NCI-H128 (cell line): ENCODE results near the gene BHMT.
"Not testable (repeated sequence)": the region's sequence is repeated elsewhere in the genome, so short reads cannot be mapped to it uniquely, and the experiment has no call there.

ENCODE experiments used
- DNase-seq: peaks from one replicate; lab custom pipeline; 2025; ENCODE audit not compliant: unreplicated experiment; lab: John Stamatoyannopoulos, UW

BHMT gene

DNA sequence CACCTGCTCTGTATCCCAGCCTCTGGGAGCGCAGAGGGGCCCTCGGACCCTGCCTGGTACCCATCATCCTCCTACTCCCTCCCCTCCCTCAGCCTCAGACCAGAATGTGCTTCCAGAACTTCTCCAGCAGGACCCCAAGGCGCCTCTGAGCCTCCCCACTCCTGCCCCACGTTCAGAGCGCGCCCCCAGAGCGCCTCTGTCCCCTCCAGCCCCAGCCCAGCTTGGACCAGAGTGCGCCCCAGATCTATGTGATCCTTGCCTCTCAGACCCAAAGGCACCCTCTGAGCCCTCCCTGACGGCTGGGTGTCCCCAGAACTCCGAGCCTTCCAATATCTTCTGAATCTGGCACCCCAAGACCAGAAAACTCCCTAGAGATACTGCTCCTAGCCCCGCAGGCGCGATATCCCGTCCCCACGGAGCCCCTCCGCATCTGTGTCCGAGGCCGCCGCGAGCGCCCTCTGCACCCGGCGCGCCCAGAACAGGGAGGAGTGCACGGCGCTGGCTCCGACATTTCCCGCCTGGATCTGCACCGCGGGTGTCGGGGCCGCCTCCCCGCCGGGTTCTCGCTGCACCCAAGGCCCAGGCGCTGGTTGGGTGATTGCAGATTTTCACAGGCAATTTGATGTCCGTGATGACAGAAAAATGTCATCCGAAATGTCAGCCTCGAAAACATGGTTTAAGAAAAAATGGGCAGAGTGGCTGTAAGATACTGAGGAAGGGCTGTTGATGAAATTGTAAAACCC lies 522 bp downstream of the BHMT start:
- DNase-seq: no peak

DNA sequence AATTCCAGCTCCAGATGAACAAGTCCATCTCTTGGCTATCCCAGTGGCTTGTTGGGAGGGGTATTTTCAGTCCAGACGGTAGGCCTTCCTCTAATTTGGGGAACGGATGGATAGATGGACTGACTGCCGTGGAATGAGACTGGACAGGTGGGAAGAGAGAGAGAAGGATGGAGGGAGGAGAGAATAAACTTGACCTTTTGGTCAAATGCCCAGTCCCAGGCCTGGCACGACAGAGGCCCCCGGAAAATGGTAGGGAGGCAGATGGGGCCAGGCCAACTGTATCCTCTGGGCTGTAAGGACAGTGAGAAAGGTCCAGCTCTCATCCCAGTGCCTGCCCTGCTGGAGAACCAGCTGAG lies 1.1 kb downstream of the BHMT start:
- no peak for DNase-seq

- DNase-seq: no peak
Observed at GRCh38 chr5:79119486-79119885, 7.9 kb downstream of the BHMT start.

DNA sequence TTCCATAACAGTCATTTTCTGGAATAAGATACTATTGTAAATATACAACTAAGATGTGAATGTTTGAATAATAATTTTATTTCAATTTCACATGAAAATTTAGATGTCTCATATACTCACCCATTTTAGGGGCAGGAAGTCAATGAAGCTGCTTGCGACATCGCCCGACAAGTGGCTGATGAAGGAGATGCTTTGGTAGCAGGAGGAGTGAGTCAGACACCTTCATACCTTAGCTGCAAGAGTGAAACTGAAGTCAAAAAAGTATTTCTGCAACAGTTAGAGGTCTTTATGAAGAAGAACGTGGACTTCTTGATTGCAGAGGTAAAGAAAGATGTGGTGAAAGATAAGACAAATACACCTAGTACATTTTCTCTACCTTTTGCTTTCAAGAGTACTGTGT lies 8.6 kb downstream of the BHMT start:
- no peak for DNase-seq

- DNase-seq: no peak
Observed at GRCh38 chr5:79122973-79123372, 11.4 kb downstream of the BHMT start.

DNA sequence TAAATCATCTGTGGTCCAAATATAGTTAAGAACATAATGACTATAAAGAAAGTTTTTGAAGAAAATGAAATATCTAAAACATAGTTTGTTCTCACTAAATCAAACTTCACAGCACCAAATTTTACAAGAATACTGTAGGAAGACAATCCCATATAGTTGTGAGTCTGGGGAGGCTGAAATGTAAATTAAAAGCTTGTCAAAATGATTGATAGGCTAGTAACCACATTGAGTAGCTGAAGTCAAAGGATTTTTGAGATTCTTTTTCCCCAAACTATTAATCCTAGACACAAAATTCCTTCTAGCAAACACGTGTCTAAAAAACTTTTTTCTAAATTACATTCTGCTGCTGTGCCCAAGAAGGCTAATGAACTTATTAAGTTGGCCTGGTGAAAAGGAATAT lies 13.0 kb downstream of the BHMT start:
- DNase-seq: no peak

DNA sequence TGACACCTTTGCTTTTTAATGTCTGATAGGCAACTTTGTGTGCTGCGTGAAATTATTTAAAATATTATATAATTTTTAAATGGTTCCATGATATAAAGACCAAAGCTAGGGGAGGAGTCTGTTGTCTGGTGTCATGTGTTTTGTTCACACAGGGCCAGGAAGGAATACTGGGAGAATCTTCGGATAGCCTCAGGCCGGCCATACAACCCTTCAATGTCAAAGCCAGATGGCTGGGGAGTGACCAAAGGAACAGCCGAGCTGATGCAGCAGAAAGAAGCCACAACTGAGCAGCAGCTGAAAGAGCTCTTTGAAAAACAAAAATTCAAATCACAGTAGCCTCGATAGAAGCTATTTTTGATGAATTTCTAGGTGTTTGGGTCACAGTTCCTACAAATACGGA lies 19.2 kb downstream of the BHMT start:
- no peak for DNase-seq

DNA sequence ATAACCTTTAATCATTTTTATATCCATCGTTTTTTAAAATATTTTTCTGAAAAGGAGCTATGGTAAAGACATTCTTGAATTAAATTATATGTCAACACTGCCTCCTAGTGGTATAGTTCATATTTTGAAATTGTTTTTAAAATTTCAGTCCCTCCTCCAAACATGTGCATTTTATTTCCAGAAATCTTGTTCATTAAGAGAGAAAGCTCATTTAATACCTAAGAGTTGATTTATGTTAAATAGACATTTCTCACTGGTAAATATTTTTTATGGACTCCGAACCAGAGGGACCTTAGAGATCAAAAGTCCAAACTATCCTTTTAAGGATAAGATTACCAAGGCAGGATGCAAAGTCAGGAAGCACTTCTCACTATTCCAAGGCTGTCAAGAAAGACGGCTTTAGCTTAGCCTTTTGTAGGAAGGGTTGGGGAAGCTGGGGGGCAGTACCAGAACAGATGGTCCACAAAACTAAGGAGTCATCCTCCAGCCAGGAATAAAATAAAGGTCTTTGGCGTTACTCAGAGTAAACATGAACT lies 21.6 kb downstream of the BHMT start:
- DNase-seq: no peak

DNA sequence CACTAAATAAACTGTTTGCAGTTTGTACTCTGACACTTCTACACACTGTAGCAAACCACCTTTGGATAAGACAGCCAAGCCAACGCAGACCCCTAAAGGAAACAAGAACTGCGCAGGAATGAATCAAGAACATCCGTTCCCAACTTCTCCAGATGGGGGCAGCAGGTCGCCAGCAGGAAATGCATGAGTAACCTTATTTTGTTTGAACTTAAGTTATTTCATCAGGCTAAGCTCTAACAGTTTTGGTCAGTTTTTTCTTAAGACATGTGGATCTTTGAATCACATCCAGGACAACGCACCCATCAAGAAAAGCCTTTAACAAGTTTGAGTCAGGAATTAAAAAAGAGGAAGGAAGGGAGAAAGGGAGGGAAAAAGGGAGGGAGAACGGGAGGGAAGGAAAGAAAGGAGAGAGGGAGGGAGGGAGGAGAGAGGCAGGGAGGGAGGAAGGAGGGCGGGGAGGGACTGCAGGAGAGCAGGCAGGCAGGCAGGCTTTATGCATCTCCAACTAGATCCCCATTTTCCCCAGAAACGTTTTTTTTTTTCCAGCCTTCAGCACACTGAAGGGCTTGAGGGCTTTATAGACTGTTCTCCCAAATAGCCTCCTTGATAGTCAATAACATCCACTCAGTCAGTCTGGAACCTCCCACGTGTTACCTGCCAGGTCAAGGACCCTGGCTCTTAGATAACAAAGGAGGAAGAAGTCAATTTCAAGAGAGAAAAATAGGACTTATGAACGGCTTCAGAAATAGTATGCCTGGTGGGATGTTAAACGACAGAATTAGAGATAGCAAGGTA lies 22.2 kb downstream of the BHMT start:
- no peak for DNase-seq

DNA sequence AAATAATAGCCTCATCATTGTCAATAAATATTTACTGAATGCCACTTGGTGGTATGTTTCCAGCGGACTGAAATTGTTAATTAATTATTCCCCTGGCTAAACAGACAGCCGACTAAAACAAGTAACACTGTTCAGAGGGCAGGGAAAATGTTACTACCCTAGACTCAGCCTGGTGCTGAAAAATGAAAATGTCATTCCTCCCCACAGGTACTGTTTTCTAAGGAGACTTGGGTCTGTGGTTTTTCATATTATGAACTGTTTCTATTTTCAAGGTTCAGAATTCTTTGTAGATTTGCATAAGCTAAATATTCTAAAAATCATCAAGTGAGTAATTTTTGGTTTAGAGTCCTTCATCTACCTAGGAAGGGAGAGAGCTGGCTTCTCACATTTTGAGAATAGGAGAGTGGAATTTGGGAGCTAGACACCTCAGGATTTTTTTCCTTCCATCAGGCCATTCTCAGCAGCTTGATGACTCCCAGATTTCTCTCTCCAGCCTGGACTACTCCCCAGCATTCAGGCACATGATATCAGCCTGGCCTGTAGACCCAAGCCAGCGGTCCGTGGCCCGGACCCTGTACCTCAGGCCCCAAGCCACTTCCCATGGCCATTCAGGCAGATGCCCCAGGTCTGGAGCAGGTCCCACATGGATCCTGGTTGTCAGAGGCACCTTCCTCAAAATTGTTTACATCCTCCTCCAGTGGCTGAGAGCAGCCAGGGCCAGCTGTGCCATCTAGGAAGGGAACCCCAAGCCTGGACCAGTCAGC lies 24.4 kb downstream of the BHMT start:
- no peak for DNase-seq

- DNase-seq: no peak
Observed at GRCh38 chr5:79136618-79137017, 25.0 kb downstream of the BHMT start.

GRCh38 chr5:79140553-79140952 lies 28.9 kb downstream of the BHMT start:
- DNase-seq: no peak

DNA sequence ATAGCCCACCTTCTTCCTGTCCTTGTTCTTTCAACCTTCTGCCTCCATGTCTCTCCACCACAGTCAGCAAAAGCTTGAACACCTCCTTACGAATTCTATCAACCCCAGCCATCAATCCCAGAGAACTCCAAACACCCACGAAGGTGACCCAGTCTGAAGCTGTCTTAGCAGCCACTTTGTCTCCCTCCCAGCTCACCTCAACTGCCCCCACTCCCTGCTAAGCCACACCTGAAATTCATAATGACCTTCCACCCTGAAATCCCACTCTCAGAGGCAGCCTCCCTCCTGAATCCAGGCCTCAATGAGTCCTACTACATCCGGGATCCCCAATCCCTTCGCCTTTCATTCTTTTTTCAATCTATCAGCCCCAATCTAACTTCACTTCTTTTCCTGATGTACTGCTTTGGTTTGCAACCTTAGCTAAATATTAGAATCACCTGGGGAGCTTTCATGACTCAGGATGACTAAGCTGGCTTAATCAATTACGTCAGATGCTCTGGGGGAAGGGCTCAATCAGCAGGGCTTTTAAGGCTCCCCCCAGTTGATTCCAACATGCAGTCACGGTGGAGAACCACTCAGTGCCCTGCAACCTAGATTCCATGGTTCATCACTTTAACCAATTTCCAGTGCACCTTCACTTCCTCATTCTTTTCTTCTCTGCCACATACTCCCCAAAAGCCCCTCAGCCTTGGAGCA lies 32.2 kb downstream of the BHMT start:
- no peak for DNase-seq

- DNase-seq: no peak
Observed at GRCh38 chr5:79147076-79147475, 35.5 kb downstream of the BHMT start.

GRCh38 chr5:79149433-79149832 lies 37.8 kb downstream of the BHMT start:
- DNase-seq: no peak

- no peak for DNase-seq
Observed at GRCh38 chr5:79151942-79152671, 40.5 kb downstream of the BHMT start.

DNA sequence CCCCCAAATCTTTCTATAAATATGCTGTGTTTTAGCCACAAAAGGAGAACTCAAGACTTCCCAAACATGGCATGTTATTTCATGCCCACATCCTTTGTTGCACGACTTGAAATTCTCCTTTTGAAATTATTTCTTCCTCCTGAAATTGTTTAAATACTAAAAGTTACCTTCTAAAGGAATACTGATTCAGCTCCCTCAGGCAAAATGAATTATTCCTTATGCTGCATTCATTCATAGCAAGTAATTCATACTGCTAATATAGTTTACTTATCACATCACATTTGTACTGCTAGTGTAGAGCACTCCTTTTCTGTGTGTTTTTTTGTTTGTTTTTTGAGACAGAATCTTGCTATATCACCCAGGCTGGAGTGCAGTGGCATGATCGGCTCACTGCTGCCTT lies 45.7 kb downstream of the BHMT start:
- DNase-seq: no peak

DNA sequence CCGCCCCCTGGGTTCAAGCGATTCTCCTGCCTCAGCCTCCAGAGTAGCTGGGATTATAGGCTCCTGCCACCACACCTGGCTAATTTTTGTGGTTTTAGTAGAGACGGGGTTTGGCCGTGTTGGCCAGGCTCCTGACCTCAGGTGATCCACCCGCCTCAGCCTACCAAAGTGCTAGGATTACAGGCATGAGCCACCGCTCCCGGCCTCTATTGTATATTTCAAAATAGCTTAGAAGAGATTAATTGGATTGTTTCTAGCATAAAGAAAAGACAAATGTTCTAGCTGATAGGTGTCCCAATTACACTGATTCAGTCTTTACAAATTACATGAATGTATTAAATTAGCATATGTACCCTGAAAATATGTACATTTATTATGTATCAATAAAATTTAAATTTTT lies 50.0 kb downstream of the BHMT start:
- not testable (repeated sequence) for DNase-seq

DNA sequence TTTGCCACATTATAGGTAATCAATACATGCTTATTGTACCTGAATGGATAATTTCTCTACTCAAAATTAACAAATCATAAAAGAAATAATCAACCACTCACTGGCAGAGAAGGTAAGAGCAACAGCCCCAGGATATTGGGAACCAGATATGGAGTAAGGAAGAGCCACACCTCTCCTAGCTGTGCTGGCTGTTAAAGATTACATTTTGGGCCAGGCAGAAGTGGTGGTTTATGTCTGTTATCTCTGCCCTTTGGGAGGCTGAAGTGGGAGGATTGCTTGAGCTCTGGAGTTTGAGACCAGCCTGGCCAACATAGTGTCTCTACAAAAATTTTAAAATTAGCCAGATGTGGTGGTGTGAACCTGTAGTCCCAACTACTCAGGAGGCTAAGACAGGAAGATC lies 56.4 kb downstream of the BHMT start:
- DNase-seq: no peak

DNA sequence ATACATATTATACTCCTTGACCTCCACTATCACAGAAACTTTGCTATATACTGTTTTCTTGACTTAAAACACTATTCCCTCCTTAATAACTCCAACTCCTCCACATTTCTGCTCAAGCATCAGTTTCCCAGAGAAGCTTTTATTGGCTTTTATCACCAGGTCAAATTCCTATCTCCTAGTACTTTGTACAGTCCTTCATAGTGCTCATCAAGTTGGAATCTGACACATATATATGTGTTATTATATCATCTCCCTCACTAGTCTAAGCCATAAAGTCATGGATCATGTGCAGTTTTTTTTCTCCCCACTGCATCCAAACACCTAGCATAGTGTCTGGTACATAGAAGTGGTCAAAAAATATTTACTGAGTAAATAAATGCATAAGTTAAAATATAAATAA lies 59.1 kb downstream of the BHMT start:
- DNase-seq: no peak
